GM12892 (cell line): ENCODE measurements around the gene ASPSCR1.

Experiments
- POLR2A ChIP-seq: IDR thresholded peaks from 2 replicates; pipeline ENCODE4 v1.6.1; 2011; ENCODE audit warnings: low read depth, low read length, control low read depth
- POLR2AphosphoS5 ChIP-seq: IDR thresholded peaks from 2 replicates; pipeline ENCODE4 v1.6.1; 2011; ENCODE audit warnings: low read depth, low read length, control low read depth
- TAF1 ChIP-seq: IDR thresholded peaks from 2 replicates; pipeline ENCODE4 v1.6.1; 2011; ENCODE audit warnings: low read depth, mild to moderate bottlenecking, control low read depth, low read length, borderline replicate concordance

- no peak for TF ChIP-seq TAF1
- no peak for TF ChIP-seq POLR2AphosphoS5
- no peak for TF ChIP-seq POLR2A
Observed at GRCh38 chr17:81992306-81993102, 15.1 kb downstream of the ASPSCR1 start.
